Amniotic stem cell (primary cell): Measurements from ENCODE around the gene TMCO4.
"Not testable (repeated sequence)": the region's sequence is repeated elsewhere in the genome, so short reads cannot be mapped to it uniquely, and the experiment has no call there.

ENCODE experiments used
- DNase-seq: peaks from one replicate; lab custom pipeline; 2025; lab: John Stamatoyannopoulos, UW

TMCO4 gene

GRCh38 chr1:19656134-19656779, 143.5 kb downstream of the TMCO4 start:
- no peak for DNase-seq

DNA sequence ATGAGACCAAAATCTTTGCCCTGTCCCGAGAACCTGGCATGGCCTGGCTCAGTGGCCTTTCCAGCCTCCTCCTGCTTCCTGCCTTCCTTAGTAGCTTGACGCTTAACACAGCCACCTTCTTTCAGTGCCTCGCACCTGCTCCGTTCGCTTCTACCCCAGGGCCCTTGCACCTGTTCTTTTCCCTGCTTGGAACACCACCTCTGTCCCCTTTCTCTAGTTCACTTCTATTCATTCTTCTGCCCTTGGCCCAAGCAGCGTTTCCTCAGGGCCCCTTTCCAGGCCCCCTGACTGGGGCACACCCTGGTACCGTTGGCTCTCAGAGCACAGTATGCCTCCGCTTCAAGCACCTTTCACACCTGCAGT, 144.0 kb downstream of the TMCO4 start:
- DNase-seq = no peak

DNA sequence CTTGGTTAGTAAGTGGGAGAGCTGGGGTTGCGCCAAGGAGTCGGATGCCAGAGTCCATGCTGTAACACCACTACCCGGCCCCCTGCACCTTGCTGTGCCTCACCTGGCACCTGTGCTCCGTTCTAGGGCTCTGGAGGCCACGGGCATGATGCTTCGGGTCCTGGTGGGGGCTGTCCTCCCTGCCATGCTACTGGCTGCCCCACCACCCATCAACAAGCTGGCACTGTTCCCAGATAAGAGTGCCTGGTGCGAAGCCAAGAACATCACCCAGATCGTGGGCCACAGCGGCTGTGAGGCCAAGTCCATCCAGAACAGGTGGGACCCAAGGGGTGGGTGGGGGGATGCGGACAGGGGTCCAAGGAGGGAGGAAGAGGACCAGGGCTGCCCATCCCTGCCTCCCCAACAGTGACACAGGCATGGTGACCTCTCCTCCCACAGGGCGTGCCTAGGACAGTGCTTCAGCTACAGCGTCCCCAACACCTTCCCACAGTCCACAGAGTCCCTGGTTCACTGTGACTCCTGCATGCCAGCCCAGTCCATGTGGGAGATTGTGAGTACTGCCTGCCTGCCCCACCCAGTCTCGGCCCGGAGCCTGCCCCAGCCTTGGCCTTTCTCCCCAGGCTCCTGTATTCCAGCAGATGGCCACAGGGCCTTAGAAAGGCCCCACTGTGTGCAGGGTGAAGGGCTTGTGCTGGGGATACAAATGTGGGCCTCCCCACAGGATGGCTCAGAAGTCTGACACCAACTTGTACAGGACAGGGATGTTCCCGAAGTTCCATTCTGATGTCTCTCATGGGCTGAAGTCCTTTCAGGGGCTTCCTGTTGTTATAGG, 144.6 kb downstream of the TMCO4 start:
- DNase-seq = no peak

DNA sequence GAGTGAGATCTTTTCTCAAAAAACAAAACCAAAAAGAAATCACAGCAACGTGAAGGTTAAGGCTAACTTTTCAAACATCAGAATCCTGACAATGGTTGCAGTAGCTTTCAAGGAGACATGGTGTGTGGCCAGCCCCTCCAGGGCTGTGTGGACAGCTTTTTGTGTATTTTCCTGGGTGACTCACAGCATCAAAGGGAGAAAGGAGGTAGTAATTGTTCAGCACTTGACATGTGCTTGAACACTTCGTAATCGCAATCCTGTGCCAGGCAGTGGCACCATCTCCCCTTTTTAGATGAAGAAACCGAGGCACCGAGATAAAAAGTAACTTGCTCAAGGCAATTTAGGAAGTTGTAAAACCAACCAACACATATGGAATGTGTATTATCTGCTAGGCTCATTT, 145.3 kb downstream of the TMCO4 start:
- DNase-seq = no peak

DNA sequence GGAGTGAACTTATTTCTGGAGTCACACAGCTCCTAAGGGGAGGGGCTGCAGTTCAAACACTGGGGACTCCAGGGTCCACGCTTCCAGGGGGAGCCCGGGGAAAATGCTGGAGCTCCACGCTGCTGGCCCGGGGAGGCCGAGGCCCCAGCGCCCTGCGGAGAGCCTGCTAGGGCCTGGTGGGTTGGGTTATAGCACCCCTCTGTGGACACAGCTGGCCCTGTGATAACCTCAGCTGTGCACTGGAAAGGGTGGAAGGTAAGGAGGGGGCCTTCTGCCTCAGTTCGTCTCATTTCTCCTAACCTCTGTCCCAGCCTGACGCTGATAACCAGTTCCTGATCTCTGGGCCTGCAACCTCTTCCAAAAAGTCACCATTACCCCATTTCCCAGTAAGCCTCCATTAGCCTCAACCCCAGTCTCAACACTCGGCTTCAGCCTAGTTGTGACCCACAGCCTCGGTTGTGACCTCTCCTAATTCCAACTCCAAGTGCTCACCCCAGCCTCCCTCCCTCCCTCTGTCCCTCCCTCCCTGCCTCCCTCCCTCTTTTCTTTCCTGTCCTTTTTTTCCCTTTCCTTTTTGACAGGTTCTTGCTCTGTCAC, 148.5 kb downstream of the TMCO4 start:
- no peak for DNase-seq

DNA sequence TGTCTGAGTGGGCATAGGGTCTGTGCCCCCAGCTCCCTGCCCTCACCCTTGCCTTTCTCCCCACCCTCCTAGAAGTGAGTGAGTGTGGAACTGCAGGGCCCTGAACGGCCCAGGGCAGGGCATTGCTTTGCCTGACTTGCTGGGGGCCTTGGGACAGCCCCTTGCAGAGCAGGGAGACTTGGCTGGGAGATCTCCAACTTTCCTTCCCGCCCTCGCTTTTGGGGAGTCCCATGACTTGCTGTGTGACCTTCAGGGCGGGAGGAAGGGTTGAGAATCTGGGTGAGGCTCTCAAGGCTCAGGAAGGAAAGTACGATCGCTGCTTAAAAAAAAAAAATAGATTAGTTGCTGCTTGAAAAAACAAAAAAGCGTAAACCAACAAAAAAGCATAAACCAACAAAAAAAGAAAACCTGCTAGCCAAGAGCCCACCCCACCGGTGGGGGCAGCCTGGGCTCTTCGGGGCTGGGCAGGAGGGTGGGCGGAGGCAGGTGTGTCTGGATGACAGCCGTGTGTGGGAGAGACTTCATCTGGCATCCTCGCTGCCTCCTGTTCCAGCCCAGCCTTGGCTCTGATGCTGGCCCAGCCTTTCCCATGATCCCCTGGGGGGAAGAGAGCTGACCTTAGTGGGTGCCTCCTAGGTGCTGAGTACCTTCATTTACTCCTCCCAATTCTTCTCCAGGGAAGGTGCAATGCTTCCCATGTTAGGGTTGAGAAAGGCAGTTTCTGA, 149.1 kb downstream of the TMCO4 start:
- no peak for DNase-seq

- DNase-seq = no peak
Measured at GRCh38 chr1:19648689-19649088, 151.0 kb downstream of the TMCO4 start.

DNA sequence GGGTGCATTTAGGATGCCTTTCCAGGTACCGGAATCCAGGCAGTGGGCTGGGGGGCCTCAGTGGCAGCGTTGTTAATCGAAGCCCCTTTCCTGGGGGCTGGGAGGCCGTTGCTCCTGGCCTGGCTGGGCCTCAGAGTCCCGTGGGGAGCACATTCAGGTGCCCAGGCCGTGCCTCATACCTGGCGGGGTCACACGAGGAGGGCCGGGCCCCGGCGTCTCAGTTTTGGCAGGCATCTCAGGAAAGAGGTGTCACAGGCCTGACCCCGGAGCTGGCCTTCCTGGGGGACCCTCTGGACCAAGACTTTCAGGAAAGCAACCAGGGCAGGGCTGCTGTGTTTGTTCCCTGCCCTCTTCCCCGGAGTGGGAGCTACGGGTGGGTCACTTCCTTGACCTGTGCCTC, 151.5 kb downstream of the TMCO4 start:
- DNase-seq = no peak

- no peak for DNase-seq
Measured at GRCh38 chr1:19647643-19648042, 152.1 kb downstream of the TMCO4 start.

DNA sequence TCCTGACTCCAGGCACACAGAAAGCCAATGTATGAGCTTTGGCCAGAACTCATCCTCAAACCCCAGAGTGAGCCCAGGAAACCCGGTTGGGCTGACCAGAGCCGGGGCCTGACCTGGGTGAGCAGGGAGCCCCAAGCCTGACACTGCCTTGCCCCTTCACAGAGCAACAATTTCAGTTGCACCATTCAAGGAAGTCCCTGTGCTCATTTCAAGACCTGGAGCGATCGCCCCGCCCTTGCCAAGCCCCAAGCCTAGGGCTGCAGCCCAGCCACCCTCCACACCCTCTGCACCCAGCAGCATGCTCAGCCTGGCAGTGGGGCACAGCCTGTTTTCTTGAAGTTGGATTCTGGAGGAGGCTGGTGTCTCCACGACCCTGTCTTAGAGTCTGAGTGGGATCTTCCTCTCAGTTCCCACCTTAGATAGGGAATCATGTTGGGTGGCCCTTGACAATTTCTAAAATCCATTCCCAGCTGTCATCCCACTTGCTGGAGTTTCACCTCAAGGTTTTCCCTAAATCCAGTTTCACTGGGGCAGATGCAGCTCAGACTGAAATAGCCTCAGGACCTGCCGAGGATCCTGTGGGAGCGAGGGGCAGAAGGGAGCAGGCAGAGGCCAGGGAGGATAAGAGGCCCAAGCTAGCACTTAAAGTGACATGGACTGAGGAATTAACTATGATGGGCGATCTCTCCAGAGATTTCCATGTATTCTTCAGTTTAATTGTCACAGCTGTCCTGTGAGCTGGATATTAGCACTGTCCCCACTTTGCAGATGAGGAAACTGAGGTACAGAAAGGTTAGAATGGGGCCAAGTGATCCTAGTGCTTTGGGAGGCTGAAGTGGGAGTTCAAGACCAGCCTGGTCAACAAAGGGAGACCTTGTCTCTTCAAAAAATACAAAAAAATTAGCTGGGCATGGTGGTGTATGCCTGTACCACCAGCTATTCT, 153.1 kb downstream of the TMCO4 start:
- DNase-seq = no peak

DNA sequence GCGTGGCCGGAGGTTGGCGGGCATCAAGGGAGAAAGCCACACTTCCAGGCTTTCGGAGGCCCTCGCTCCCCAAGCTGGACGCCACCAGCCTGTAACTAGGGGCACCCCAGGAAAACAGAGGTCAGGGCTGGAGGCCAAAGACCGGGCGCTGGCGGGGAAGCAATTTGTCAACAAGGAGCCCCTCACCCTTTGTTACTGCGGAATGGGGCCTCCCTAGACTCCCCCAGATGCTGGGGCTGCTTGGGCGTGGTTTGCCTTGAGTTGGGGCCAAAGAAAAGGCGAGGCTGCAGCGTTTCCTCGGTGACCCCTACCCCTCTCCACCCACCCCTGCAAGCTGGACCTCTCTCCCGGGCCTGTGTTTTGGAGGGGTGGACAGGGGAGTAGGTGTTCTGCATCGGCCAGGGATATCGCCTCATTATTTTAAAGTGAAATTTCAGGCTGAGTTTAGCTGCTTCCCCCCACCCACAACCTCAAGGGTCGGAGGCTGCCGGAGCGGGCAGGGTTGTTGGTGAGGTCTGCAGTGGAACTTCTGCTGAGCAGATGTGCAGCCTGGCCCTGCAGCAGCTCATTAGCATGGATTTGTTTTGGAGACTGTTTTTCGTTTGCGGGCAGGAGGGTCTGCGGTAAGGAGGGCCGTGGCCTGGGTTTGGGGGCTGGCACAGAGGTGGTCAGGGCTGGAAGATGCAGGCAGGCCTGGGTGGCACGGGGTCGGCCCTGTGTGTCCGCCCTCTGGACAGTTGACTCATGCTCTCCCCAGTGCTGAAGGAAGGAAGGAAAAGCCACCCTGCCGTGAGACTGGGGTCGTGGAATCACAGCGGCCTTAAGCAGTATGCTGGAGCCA, 154.1 kb downstream of the TMCO4 start:
- no peak for DNase-seq

DNA sequence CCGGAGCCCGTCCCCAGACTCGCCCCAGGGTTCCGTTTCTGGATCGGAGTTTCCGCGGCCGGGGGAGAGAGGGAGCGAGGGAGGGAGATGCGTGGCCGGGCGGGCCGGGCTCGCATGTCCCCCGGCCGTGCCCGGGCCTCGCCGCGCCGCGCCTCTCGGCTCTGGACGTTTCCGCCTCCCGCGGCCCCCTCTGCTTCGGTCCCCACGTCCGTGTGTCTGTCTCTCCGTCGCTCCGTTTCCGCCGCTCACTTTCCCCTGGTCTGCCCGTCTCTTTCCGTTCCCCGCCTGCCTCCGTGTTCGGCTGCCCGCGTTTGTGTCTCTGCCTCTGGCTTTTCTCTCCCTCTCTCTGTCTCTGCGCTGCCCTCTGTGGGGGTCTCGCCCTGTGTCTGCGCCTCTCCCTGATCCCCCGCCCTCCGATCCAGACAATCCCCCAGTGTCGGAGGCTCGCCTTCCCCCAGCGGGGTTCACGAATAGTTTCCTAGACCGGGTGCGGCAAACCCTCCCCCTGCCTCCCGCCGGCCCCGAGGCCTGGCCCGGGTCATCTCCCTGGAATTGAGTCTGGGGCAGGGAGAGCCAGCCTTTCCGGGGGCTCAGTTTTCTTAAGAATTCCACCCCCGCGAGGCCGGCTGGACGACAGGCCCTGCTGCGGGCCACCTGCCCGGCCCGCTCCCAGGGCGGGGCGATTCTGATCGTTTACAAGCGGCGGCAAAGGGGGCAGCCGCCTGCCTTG, 154.9 kb downstream of the TMCO4 start:
- DNase-seq = no peak

GRCh38 chr1:19644395-19644680, 155.4 kb downstream of the TMCO4 start:
- no peak for DNase-seq

- no peak for DNase-seq
Measured at GRCh38 chr1:19643602-19644394, 155.9 kb downstream of the TMCO4 start, which contains the start of gene NBL1. NBL1 (plus strand) TSS chr1:19644311; CDS start chr1:19655031, 10,720 bp downstream.

- DNase-seq = no peak
Measured at GRCh38 chr1:19643121-19643520, 156.6 kb downstream of the TMCO4 start.

DNA sequence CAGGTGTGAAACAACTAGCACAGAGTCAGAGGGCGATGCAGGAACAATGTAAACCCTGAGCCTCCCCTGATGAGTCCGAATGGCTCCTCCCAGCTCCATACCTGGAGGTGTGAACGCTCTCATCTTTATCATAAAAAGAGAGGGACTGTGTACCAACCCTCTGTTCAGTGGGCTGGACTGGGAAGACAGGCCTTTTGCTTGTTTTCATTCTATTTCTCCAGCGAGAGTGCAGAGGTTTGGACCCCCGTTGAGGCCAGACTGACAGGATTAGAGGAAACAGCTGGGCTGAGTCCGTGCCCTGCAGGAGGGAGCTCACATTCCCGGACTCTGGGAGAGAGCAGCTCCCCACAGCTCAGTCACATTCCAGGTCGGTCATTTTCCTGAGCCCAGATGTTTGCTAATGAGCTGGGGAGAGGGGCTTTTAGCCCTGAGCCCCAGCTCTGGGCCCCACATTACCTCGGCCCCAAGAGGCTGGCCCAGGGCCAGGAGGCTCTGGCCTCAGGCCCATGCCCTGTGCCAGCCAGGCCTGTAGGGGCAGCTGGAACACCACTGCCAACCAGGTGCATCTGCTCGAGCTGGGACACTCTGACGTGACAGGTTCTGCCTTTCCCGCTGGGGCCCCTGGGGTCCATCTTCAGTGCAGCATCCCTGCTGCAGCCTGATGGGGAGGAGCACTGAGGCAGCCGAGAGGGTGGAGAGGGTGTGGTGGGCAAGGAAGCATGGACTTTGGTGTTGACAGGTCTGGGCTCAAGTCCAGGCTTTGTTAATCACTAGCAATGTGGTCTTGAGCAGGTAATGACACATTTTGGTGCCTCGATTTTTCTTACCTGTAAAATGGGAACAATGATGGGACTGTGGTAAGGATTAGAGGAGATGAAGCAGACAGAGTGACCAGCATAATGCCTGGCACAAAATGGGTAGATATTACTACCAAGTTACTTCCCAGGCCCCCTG, 159.1 kb downstream of the TMCO4 start:
- DNase-seq = no peak

DNA sequence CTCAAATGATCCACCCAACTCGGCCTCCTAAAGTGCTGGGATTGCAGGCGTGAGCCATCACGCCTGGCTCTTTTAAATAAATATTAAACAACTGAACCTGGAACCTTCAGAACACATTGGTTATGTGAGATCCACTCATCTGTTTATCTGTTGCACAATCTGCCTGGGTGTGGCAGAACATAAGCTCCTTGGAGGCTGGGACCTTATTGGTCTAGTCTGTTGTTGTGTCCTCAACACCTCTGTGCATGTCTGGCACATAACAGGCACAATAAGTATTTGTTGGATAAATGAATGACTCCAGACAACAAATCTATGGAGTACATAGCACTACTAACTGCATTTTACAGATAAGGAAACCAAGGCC, 159.7 kb downstream of the TMCO4 start:
- no peak for DNase-seq

GRCh38 chr1:19639228-19639627, 160.5 kb downstream of the TMCO4 start:
- DNase-seq = not testable (repeated sequence)
